HEK293T (cell line): Measurements from ENCODE around the gene PLTP.
"Not testable (repeated sequence)": the region's sequence is repeated elsewhere in the genome, so short reads cannot be mapped to it uniquely, and the experiment has no call there.

Experiments
- BHLHE40 ChIP-seq: fragments of 450-650 bp; IDR thresholded peaks from 2 replicates; pipeline ENCODE4 v1.6.1; 2016; ENCODE audit warnings: mild to moderate bottlenecking, moderate library complexity, borderline replicate concordance
- ELF4 ChIP-seq: fragments of 450-650 bp; IDR thresholded peaks from 2 replicates; pipeline ENCODE4 v1.6.1; 2017; ENCODE audit warnings: antibody characterized with exemption
- FOXA1 ChIP-seq: fragments of 450-650 bp; IDR thresholded peaks from 2 replicates; pipeline ENCODE4 v1.6.1; 2016; ENCODE audit warnings: mild to moderate bottlenecking
- FOXK2 ChIP-seq: fragments of 450-650 bp; IDR thresholded peaks from 2 replicates; pipeline ENCODE4 v1.6.1; 2016; ENCODE audit warnings: mild to moderate bottlenecking
- FOXM1 ChIP-seq: fragments of 450-650 bp; IDR thresholded peaks from 2 replicates; pipeline ENCODE4 v1.6.1; 2017; ENCODE audit warnings: mild to moderate bottlenecking, borderline replicate concordance
- SP1 ChIP-seq: fragments of 450-650 bp; IDR thresholded peaks from 2 replicates; pipeline ENCODE4 v1.6.1; 2017
- SUZ12 ChIP-seq: fragments of 450-650 bp; IDR thresholded peaks from 2 replicates; pipeline ENCODE4 v1.6.1; 2016; ENCODE audit warnings: mild to moderate bottlenecking
- TARDBP ChIP-seq: fragments of 450-650 bp; IDR thresholded peaks from 2 replicates; pipeline ENCODE4 v1.6.1; 2016

DNA sequence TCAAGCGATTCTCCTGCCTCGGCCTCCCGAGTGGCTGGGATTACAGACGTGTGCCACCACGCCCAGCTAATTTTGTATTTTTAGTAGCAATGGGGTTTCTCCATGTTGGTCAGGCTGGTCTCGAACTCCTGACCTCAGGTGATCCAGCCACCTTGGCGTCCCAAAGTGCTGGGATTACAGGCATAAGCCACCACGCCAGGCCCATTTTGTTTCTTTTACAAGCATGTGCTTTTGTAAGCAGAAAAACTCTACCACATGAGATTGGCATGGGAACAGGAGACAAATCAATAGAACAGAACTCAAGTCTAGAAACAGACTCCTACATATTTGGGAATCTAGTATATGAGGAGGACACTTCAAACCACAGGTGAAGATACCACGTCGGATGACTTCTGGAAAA, 44.4 kb upstream of the PLTP start:
- not testable (repeated sequence) for TF ChIP-seq ELF4, FOXK2, SP1, BHLHE40, SUZ12, TARDBP, FOXA1, FOXM1
